ENCODE results near the gene ALG9. TPM values are rescaled to one million over a fixed set of nuclear protein-coding genes. Genes with fewer than 3 reads are reported as not detected.

ALG9 gene
- total and polyA plus RNA-seq, 2 of the 4 experiments (the other 2 are of a cell fraction) = 20.7 to 35.7 TPM

DNA sequence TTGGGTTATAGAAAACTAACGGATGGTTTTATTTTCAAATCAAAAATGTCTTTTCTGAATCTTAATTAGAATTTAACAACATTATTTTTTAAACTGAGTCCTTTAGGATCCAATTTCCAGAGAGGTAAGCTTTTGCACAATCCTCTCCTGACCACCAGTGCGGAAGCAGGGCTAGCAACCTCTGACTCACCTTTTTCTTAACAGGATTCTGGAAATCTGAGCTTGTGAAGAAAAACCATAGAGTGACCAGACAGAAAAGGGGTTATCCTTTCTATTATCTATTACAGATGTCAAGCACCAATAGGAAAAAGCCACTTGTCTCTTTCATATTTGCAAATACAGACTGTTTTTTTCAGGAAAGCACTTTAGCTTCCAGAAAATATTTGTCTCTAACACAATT is 25.3 kb downstream of the ALG9 start:
- no peaks in the 10 kb centered on the region for H4K20me1 ChIP-seq (ENCODE audit: insufficient read depth, low read length)
- no peaks in the 10 kb centered on the region for H3K27me3 ChIP-seq (ENCODE audit: control insufficient read depth, insufficient read depth, low read length)
- no peak overlapping the region for H2BK120ac ChIP-seq (ENCODE audit: low read depth, low read length)
- peak overlapping the region; percentile 85 for H2BK5ac ChIP-seq (ENCODE audit: low read depth, low read length, poor library complexity, severe bottlenecking)
- H2BK15ac ChIP-seq (ENCODE audit: low read depth, low read length) = no peak overlapping the region
- no peak overlapping the region for H3K18ac ChIP-seq (ENCODE audit: low read depth, low read length)
- H2AK5ac ChIP-seq (ENCODE audit: low read depth, low read length) = no peak overlapping the region
- H3K14ac ChIP-seq (replicated peaks; ENCODE audit: low read depth, low read length) = no peak overlapping the region
- H3K27ac ChIP-seq (ENCODE audit: insufficient read depth, low read length) = no peak overlapping the region
- H3K4ac ChIP-seq (ENCODE audit: low read depth, low read length) = no peak overlapping the region
- dilution Hi-C loops (cut with HindIII; ENCODE audit: low sequenced_read_pairs, unreplicated experiment) (no loop called here), in situ Hi-C loops (cut with MboI; ENCODE audit: low sequenced_read_pairs) (no loop called here), intact Hi-C loops (cut with micrococcal nuclease) (no loop called here)
- no peak overlapping the region for H3K9ac ChIP-seq (ENCODE audit: low read depth, low read length)
- no peaks in the 10 kb centered on the region for H3K9me3 ChIP-seq (ENCODE audit: control insufficient read depth, insufficient read depth, low read length)
- H2AK9ac ChIP-seq (replicated peaks; ENCODE audit: low read depth, low read length, poor library complexity) = no peak overlapping the region
- WGBS, 2 experiments (ENCODE audit: extremely low coverage in 2 of 2, insufficient read length in 1 of 2) = no CpG with 5 or more reads among the region's 2 CpGs
- H3K79me1 ChIP-seq (ENCODE audit: low read depth in 1 of 2, low read length in 2 of 2) = no peaks in the 10 kb centered on the region; a peak in 1 of 4 replicates
- POLR2A ChIA-PET (ENCODE audit: unreplicated experiment) = interaction anchor here (0.7 kb wide), 1 partner anchor 274 kb away, joined by 3 read pairs; no protein-coding TSS in a partner anchor
- no peak overlapping the region for H4K8ac ChIP-seq (ENCODE audit: low read depth in 2 of 2, low read length in 2 of 2)
- H4K5ac ChIP-seq (ENCODE audit: low read depth, low read length) = no peak overlapping the region
- no TSS peak for BruUV-seq (replicated peaks)
- TF ChIP-seq CEBPB (IDR thresholded peaks at IDR 0.05; ENCODE audit: low read depth, low read length) = peak; percentile 90
- no peak for TF ChIP-seq POLR2A (IDR thresholded peaks at IDR 0.05; ENCODE audit: low read depth, low read length)
- 0 out of 2 replicates have a peak, but pooled peaks have one; percentile 28 for TF ChIP-seq NFE2L2 (IDR thresholded peaks at IDR 0.05; ENCODE audit: low read depth, low read length)
- TF ChIP-seq FOS (IDR thresholded peaks at IDR 0.05; ENCODE audit: low read depth, low read length) = peak; percentile 32; the same call in 1 of the 2 replicates
- no peak for TF ChIP-seq CHD1 (IDR thresholded peaks at IDR 0.05; ENCODE audit: low read depth, low read length)
- TF ChIP-seq MAZ (IDR thresholded peaks at IDR 0.05; ENCODE audit: borderline replicate concordance, low read depth, low read length) = no peak
- peaks cover 4% of the 10 kb centered on the region for H3K36me3 ChIP-seq (ENCODE audit: control insufficient read depth, insufficient read depth, low read length)
- no peak overlapping the region for H4K91ac ChIP-seq (ENCODE audit: insufficient read depth, low read depth, low read length)
- H3K4me3 ChIP-seq (ENCODE audit: insufficient read depth, low read depth, low read length) = no peak overlapping the region
- H2BK20ac ChIP-seq (ENCODE audit: low read depth, low read length) = no peak overlapping the region
- CTCF ChIA-PET = interaction anchor here (0.7 to 1.1 kb wide), 3 partner anchors 25 to 70 kb away, joined by 3 to 4 read pairs (median 4); partner anchors contain the start of gene ALG9
- ATAC-seq (ENCODE audit: low read depth) = peak; percentile 38; the same call in 1 of the 2 replicates
- peaks cover 7% of the 10 kb centered on the region for H3K4me1 ChIP-seq (ENCODE audit: control insufficient read depth, insufficient read depth, low read length)
- peak; percentile 87 for DNase-seq
- no peak overlapping the region for H3K23ac ChIP-seq (ENCODE audit: low read depth, low read length)
- H2AFZ ChIP-seq (replicated peaks; ENCODE audit: low read length, poor library complexity) = no peak overlapping the region
- H3K9me1 ChIP-seq (ENCODE audit: insufficient read depth, low read length) = peaks cover 3% of the 10 kb centered on the region; the same call in 1 of the 2 replicates
- no peak overlapping the region for H3K4me2 ChIP-seq (ENCODE audit: low read depth, low read length)
- H3K56ac ChIP-seq (ENCODE audit: extremely low read depth, insufficient read depth, low read length) = no peak overlapping the region
